ENCODE measurements around the gene CUX1. TPM values are rescaled to one million over a fixed set of nuclear protein-coding genes. Genes with fewer than 3 reads are reported as not detected.
A peak's percentile ranks its signal among the peaks of the same experiment; 100 is the strongest.

CUX1 gene
- total RNA-seq, 1 donor from 2014 or later, result 56.5 TPM

- Mint-ChIP-seq H3K36me3 (ENCODE audit: unreplicated experiment) (no peaks in the 10 kb centered on the region), H3K9me3 (ENCODE audit: unreplicated experiment) (peaks cover 8% of the 10 kb centered on the region), H3K4me1 (ENCODE audit: low read depth, unreplicated experiment) (peaks cover 28% of the 10 kb centered on the region), H3K4me3 (ENCODE audit: unreplicated experiment) (no peak overlapping the region), H3K27ac (ENCODE audit: unreplicated experiment) (no peak overlapping the region), H3K27me3 (ENCODE audit: unreplicated experiment) (peaks cover 5% of the 10 kb centered on the region)
- no peak for DNase-seq
- TF ChIP-seq CTCF (IDR thresholded peaks at IDR 0.05; ENCODE audit: partially characterized antibody, unreplicated experiment), result no peak
These were observed 165.9 kb downstream of the CUX1 start for GRCh38 chr7:101983147-101983811.

GRCh38 chr7:101984133-101984879, 166.9 kb downstream of the CUX1 start:
- H3K27ac Mint-ChIP-seq (ENCODE audit: unreplicated experiment), result no peak overlapping the region
- H3K4me3 Mint-ChIP-seq (ENCODE audit: unreplicated experiment), result no peak overlapping the region
- H3K36me3 Mint-ChIP-seq (ENCODE audit: unreplicated experiment), result no peaks in the 10 kb centered on the region
- H3K9me3 Mint-ChIP-seq (ENCODE audit: unreplicated experiment), result peaks cover 8% of the 10 kb centered on the region
- no peak for DNase-seq
- H3K4me1 Mint-ChIP-seq (ENCODE audit: low read depth, unreplicated experiment), result peaks cover 26% of the 10 kb centered on the region
- no peak for TF ChIP-seq CTCF (IDR thresholded peaks at IDR 0.05; ENCODE audit: partially characterized antibody, unreplicated experiment)
- H3K27me3 Mint-ChIP-seq (ENCODE audit: unreplicated experiment), result peaks cover 5% of the 10 kb centered on the region

- TF ChIP-seq CTCF (IDR thresholded peaks at IDR 0.05; ENCODE audit: partially characterized antibody, unreplicated experiment), result no peak
- peaks cover 5% of the 10 kb centered on the region for H3K27me3 Mint-ChIP-seq (ENCODE audit: unreplicated experiment)
- H3K27ac Mint-ChIP-seq (ENCODE audit: unreplicated experiment), result no peak overlapping the region
- H3K36me3 Mint-ChIP-seq (ENCODE audit: unreplicated experiment), result no peaks in the 10 kb centered on the region
- H3K4me1 Mint-ChIP-seq (ENCODE audit: low read depth, unreplicated experiment), result peaks cover 26% of the 10 kb centered on the region
- H3K9me3 Mint-ChIP-seq (ENCODE audit: unreplicated experiment), result peaks cover 8% of the 10 kb centered on the region
- peak overlapping the region; percentile 3 for H3K4me3 Mint-ChIP-seq (ENCODE audit: unreplicated experiment)
- no peak for DNase-seq
These were observed 167.9 kb downstream of the CUX1 start for GRCh38 chr7:101985057-101985902.

GRCh38 chr7:101985903-101986734, 168.7 kb downstream of the CUX1 start:
- TF ChIP-seq CTCF (IDR thresholded peaks at IDR 0.05; ENCODE audit: partially characterized antibody, unreplicated experiment), result no peak
- peaks cover 8% of the 10 kb centered on the region for H3K9me3 Mint-ChIP-seq (ENCODE audit: unreplicated experiment)
- H3K27ac Mint-ChIP-seq (ENCODE audit: unreplicated experiment), result peak overlapping the region; percentile 62
- H3K4me1 Mint-ChIP-seq (ENCODE audit: low read depth, unreplicated experiment), result peaks cover 24% of the 10 kb centered on the region
- no peak overlapping the region for H3K4me3 Mint-ChIP-seq (ENCODE audit: unreplicated experiment)
- H3K27me3 Mint-ChIP-seq (ENCODE audit: unreplicated experiment), result peaks cover 5% of the 10 kb centered on the region
- DNase-seq, result peak; percentile 25
- H3K36me3 Mint-ChIP-seq (ENCODE audit: unreplicated experiment), result no peaks in the 10 kb centered on the region
